T-cell (primary cell): ENCODE data around the gene CLCF1. TPM values are rescaled to one million over a fixed set of nuclear protein-coding genes. Genes with fewer than 3 reads are reported as not detected.

Experiments used
- ATAC-seq, 4 experiments: fragments of 200-7000 bp in 3 of 4; fragments of 150-1000 bp in 1 of 4; cut with Tn5 transposase; replicated peaks in 1 of 4; 1 replicate in 3 of 4; 2 replicates in 1 of 4; pipeline ENCODE4 v1.10.0; 2021; ENCODE audit warnings: moderate library complexity in 3 of 4, mild to moderate bottlenecking in 2 of 4, moderate number of reproducible peaks in 1 of 4
- CTCF ChIA-PET, 2 donors: fragments of 300-600 bp; sonication (Branson Sonifier 250); formaldehyde crosslinking; loops; one replicate each; lab custom pipeline; 2022; ENCODE audit warnings: antibody characterized with exemption in 2 of 2; lab: Charles Lee
- POLR2A ChIA-PET, 2 donors: fragments of 300-600 bp; sonication (Branson Sonifier 250); formaldehyde crosslinking; loops; one replicate each; lab custom pipeline; 2022; ENCODE audit warnings: antibody characterized with exemption in 2 of 2; lab: Charles Lee
- DNase-seq, 35 experiments: peaks; one replicate each; pipeline versions ENCODE4 v3.0.0 to v3.0.0-alpha.2; 2013 to 2023
- H3K27ac ChIP-seq: one replicate; pipeline ENCODE4 v1.5.1; 2013; ENCODE audit warnings: low read length
- H3K27me3 ChIP-seq, 2 experiments: replicated peaks in 1 of 2; 1 replicate in 1 of 2; 2 replicates in 1 of 2; pipeline versions ENCODE4 v1.6.1 to v1.7.0; 2013; ENCODE audit warnings: low read length in 1 of 2, mixed read lengths in 1 of 2; ENCODE audit not compliant: control insufficient read depth in 2 of 2, insufficient read depth in 2 of 2; ENCODE audit errors: extremely low read depth in 1 of 2
- H3K36me3 ChIP-seq, 2 donors: 1 replicate in 1 of 2; 2 replicates in 1 of 2; pipeline versions ENCODE4 v1.6.1 to v1.7.0; 2013; ENCODE audit warnings: low read length in 1 of 2; ENCODE audit not compliant: control insufficient read depth in 2 of 2, insufficient read depth in 1 of 2; ENCODE audit errors: extremely low read depth in 1 of 2
- H3K4me1 ChIP-seq, 2 experiments: 1 replicate in 1 of 2; 2 replicates in 1 of 2; pipeline versions ENCODE4 v1.6.1 to v1.7.0; 2013; ENCODE audit warnings: low read length in 2 of 2, mixed read lengths in 1 of 2; ENCODE audit not compliant: insufficient read depth in 2 of 2, control insufficient read depth in 1 of 2; ENCODE audit errors: extremely low read depth in 1 of 2
- H3K4me3 ChIP-seq, 2 donors: 1 replicate in 1 of 2; 2 replicates in 1 of 2; pipeline versions ENCODE4 v1.5.1 to v1.7.0; 2013; ENCODE audit warnings: mild to moderate bottlenecking in 2 of 2, low read length in 1 of 2, moderate library complexity in 1 of 2; ENCODE audit not compliant: control insufficient read depth in 1 of 2; ENCODE audit errors: extremely low read depth in 1 of 2
- H3K9me3 ChIP-seq: 2 replicates; pipeline ENCODE4 v1.7.0; 2013
- H3K27ac Mint-ChIP-seq, 2 donors: one replicate each; pipeline ENCODE4 v1.8.0; 2020 to 2021; ENCODE audit warnings: mild to moderate bottlenecking in 2 of 2, mixed read lengths in 2 of 2
- H3K27me3 Mint-ChIP-seq, 2 donors: one replicate each; pipeline ENCODE4 v1.8.0; 2021 to 2022; ENCODE audit warnings: mixed read lengths in 2 of 2
- H3K36me3 Mint-ChIP-seq: one replicate; pipeline ENCODE4 v1.8.0; 2021; ENCODE audit warnings: mixed read lengths
- H3K4me1 Mint-ChIP-seq, 3 donors: one replicate each; pipeline ENCODE4 v1.8.0; 2020 to 2022; ENCODE audit warnings: mixed read lengths in 3 of 3, mild to moderate bottlenecking in 1 of 3
- H3K4me3 Mint-ChIP-seq, 3 donors: one replicate each; pipeline ENCODE4 v1.8.0; 2020 to 2022; ENCODE audit warnings: mild to moderate bottlenecking in 3 of 3, mixed read lengths in 3 of 3, moderate library complexity in 3 of 3
- H3K9me3 Mint-ChIP-seq, 3 donors: one replicate each; pipeline ENCODE4 v1.8.0; 2020 to 2022; ENCODE audit warnings: mixed read lengths in 3 of 3
- WGBS: methylation state at CpG from one replicate; pipeline ENCODE4 v1.1.5; 2013; ENCODE audit warnings: missing lambda C conversion rate; ENCODE audit not compliant: insufficient coverage; 5-methylcytosine and 5-hydroxymethylcytosine counted together
- total RNA-seq, 35 experiments: library from RNA in 6 of 35; stranded (reverse) in 6 of 35; fragments of 120-200 nt in 1 of 35; gene quantifications; one replicate each; pipeline versions ENCODE4 v1.2.1 to v1.2.4 and lab custom pipeline; 2013 to 2026

The CLCF1 gene
- total RNA-seq, 5 donors from 2014 or later (not counting 1 experiment from before 2014, with no cell fraction given), result 2.2 to 8.5 (median 4.1) TPM

- ATAC-seq (no peak), DNase-seq (peak in 2 of 35 experiments; percentile 16 to 28)
- Histone ChIP-seq H3K9me3 (no peaks in the 10 kb centered on the region), H3K4me1 (peaks cover 67 to 100% of the 10 kb centered on the region in 2 experiments), H3K36me3 (peaks cover 10 to 43% of the 10 kb centered on the region in 2 donors), H3K4me3 (peak overlapping the region; percentile 63 to 100), H3K27me3 (no peaks in the 10 kb centered on the region), H3K27ac (peak overlapping the region; percentile 74)
- ChIA-PET POLR2A (no interaction called here), CTCF (no interaction called here)
- Mint-ChIP-seq H3K36me3 (peaks cover 11% of the 10 kb centered on the region), H3K27me3 (no peaks in the 10 kb centered on the region), H3K4me3 (peak overlapping the region; percentile 76 to 97 (median 76)), H3K27ac (peak overlapping the region; percentile 97), H3K9me3 (no peaks in the 10 kb centered on the region), H3K4me1 (peaks cover 83 to 92% (median 84%) of the 10 kb centered on the region in 3 donors)
- 0% methylated on average over 6 of the region's 13 CpGs for WGBS
These were observed 36.5 kb upstream of the CLCF1 start for GRCh38 chr11:67409781-67410368.

DNA sequence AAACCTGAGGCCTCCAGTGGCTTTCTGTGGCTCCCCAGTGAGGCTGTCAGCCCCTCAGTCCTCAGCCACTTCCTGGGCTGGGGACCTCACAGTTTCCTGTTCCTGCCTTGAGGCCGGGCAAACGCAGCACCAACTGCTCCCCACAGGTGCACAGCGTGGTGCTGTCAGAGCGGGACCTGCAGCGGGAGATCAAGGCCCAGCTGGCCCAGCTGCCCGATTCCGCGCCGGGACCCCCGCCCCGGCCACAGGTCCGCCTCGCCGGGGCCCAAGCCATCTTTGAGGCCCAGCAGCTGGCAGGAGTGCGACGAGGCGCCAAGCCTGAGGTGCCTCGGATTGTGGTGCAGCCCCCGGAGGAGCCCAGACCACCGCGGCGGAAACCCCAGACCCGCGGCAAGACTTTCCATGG is 35.9 kb upstream of the CLCF1 start:
- Mint-ChIP-seq H3K4me1 (peaks cover 85 to 93% (median 88%) of the 10 kb centered on the region in 3 donors), H3K27ac (peak overlapping the region; percentile 97), H3K4me3 (peak overlapping the region; percentile 92 to 97 (median 96)), H3K27me3 (no peaks in the 10 kb centered on the region), H3K9me3 (no peaks in the 10 kb centered on the region), H3K36me3 (peaks cover 15% of the 10 kb centered on the region)
- DNase-seq, result peak; percentile 60 to 84 (median 73)
- peak overlapping the region; percentile 63 to 100 for H3K4me3 ChIP-seq
- POLR2A ChIA-PET, result interaction anchor here in 1 of 2 donors (1.3 kb wide), 1 partner anchor 28 kb away, joined by 4 read pairs; the partner anchor contains the start of gene PTPRCAP
- WGBS, result 0% methylated on average over 24 of the region's 24 CpGs
- H3K27me3 ChIP-seq, result no peaks in the 10 kb centered on the region
- H3K9me3 ChIP-seq, result no peaks in the 10 kb centered on the region
- CTCF ChIA-PET, result no interaction called here
- H3K27ac ChIP-seq, result peak overlapping the region; percentile 74
- H3K4me1 ChIP-seq, result peaks cover 66 to 99% of the 10 kb centered on the region in 2 experiments
- ATAC-seq, result peak; percentile 76 to 81 (median 78)
- H3K36me3 ChIP-seq, result peaks cover 10 to 44% of the 10 kb centered on the region in 2 donors

- peak in 3 of 35 experiments; percentile 26 to 48 (median 34) for DNase-seq
- no peaks in the 10 kb centered on the region for H3K27me3 ChIP-seq
- no peaks in the 10 kb centered on the region for H3K9me3 ChIP-seq
- H3K36me3 ChIP-seq, result peaks cover 10 to 44% of the 10 kb centered on the region in 2 donors
- peak overlapping the region; percentile 63 to 100 for H3K4me3 ChIP-seq
- POLR2A ChIA-PET, result interaction anchor here in 1 of 2 donors (1.3 kb wide), 1 partner anchor 29 kb away, joined by 4 read pairs; the partner anchor contains the start of gene PTPRCAP
- H3K27ac Mint-ChIP-seq, result peak overlapping the region; percentile 96
- peak overlapping the region; percentile 74 for H3K27ac ChIP-seq
- CTCF ChIA-PET, result no interaction called here
- WGBS, result 0% methylated on average over 12 of the region's 18 CpGs
- ATAC-seq, result peak; percentile 1 to 17 (median 2)
- peaks cover 15% of the 10 kb centered on the region for H3K36me3 Mint-ChIP-seq
- H3K4me3 Mint-ChIP-seq, result peak overlapping the region; percentile 92 to 97 (median 96)
- no peaks in the 10 kb centered on the region for H3K27me3 Mint-ChIP-seq
- no peaks in the 10 kb centered on the region for H3K9me3 Mint-ChIP-seq
- H3K4me1 Mint-ChIP-seq, result peaks cover 85 to 91% (median 86%) of the 10 kb centered on the region in 3 donors
- H3K4me1 ChIP-seq, result peaks cover 66 to 96% of the 10 kb centered on the region in 2 experiments
These were observed 35.2 kb upstream of the CLCF1 start for GRCh38 chr11:67408437-67409200.

- Mint-ChIP-seq H3K27me3 (no peaks in the 10 kb centered on the region), H3K4me1 (peaks cover 84 to 90% (median 85%) of the 10 kb centered on the region in 3 donors), H3K36me3 (peaks cover 15% of the 10 kb centered on the region), H3K4me3 (peak overlapping the region; percentile 92 to 97 (median 96)), H3K27ac (peak overlapping the region; percentile 96), H3K9me3 (no peaks in the 10 kb centered on the region)
- peak overlapping the region; percentile 53 to 100 for H3K4me3 ChIP-seq
- H3K27me3 ChIP-seq, result no peaks in the 10 kb centered on the region
- peak overlapping the region; percentile 74 for H3K27ac ChIP-seq
- H3K9me3 ChIP-seq, result no peaks in the 10 kb centered on the region
- ChIA-PET CTCF (no interaction called here), POLR2A (interaction anchor here in 1 of 2 donors (1.3 kb wide), 1 partner anchor 30 kb away, joined by 4 read pairs; the partner anchor contains the start of gene PTPRCAP)
- DNase-seq (no peak), ATAC-seq (no peak)
- peaks cover 10 to 44% of the 10 kb centered on the region in 2 donors for H3K36me3 ChIP-seq
- peaks cover 58 to 96% of the 10 kb centered on the region in 2 experiments for H3K4me1 ChIP-seq
- 10% methylated on average over 6 of the region's 12 CpGs for WGBS
These were observed 34.3 kb upstream of the CLCF1 start for GRCh38 chr11:67407688-67408163.

GRCh38 chr11:67406969-67407687 is 33.7 kb upstream of the CLCF1 start:
- peaks cover 10 to 44% of the 10 kb centered on the region in 2 donors for H3K36me3 ChIP-seq
- no peaks in the 10 kb centered on the region for H3K27me3 ChIP-seq
- H3K9me3 Mint-ChIP-seq, result no peaks in the 10 kb centered on the region
- H3K27ac Mint-ChIP-seq, result peak overlapping the region; percentile 96
- peaks cover 78 to 88% (median 82%) of the 10 kb centered on the region in 3 donors for H3K4me1 Mint-ChIP-seq
- ATAC-seq, result no peak
- CTCF ChIA-PET, result no interaction called here
- H3K36me3 Mint-ChIP-seq, result peaks cover 15% of the 10 kb centered on the region
- H3K4me3 ChIP-seq, result peak overlapping the region; percentile 53 to 100
- peak overlapping the region; percentile 92 to 97 (median 96) for H3K4me3 Mint-ChIP-seq
- POLR2A ChIA-PET, result interaction anchor here in 1 of 2 donors (0.7 kb wide), 1 partner anchor 1889 kb away, joined by 4 read pairs; no protein-coding TSS in a partner anchor
- DNase-seq, result peak in 2 of 35 experiments; percentile 35 to 61
- no peaks in the 10 kb centered on the region for H3K27me3 Mint-ChIP-seq
- H3K27ac ChIP-seq, result peak overlapping the region; percentile 74
- 5% methylated on average over 9 of the region's 12 CpGs for WGBS
- H3K9me3 ChIP-seq, result no peaks in the 10 kb centered on the region
- H3K4me1 ChIP-seq, result peaks cover 57 to 96% of the 10 kb centered on the region in 2 experiments
